22Rv1 (cell line): ENCODE results near the gene CRABP1.

Experiments used
- CTCF ChIP-seq: fragments of 450-650 bp; IDR thresholded peaks from 2 replicates; pipeline ENCODE4 v1.5.1; 2017; ENCODE audit warnings: mild to moderate bottlenecking
- ZFX ChIP-seq: fragments of 450-650 bp; IDR thresholded peaks from 2 replicates; pipeline ENCODE4 v1.6.1; 2017; ENCODE audit warnings: antibody characterized with exemption, borderline replicate concordance

DNA sequence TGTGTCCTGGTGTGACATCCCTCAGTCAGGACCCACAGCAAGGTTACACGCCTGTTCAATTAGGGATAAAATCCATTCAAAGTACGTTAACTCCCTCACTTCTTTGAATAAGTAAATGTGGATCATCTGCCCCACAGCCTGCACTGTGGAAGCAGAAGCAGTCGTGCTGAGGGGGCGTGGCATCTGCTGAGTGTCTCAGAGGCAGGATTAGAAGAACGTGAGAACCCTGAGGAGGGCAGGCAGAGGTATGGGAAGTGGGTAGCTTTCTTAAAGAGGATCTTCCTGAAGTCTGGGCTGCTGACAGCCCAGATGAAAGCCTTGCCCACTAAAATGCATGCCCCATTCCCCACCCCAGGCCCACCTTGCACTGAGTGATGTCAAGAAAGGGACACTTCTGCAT, 28.5 kb downstream of the CRABP1 start:
- TF ChIP-seq CTCF (no peak), ZFX (no peak)
